Chondrocyte (in vitro differentiated cells): ENCODE data around the gene NAALADL2. TPM values are rescaled to one million over a fixed set of nuclear protein-coding genes. Genes with fewer than 3 reads are reported as not detected.

ENCODE experiments used
- DNase-seq: peaks from one replicate; pipeline ENCODE4 v3.0.0; 2021; ENCODE audit warnings: mixed read lengths, low spot score
- H3K27ac Mint-ChIP-seq: one replicate; pipeline ENCODE4 v1.8.0; 2021; ENCODE audit warnings: mild to moderate bottlenecking, moderate library complexity, mixed read lengths; ENCODE audit not compliant: unreplicated experiment
- H3K27me3 Mint-ChIP-seq: 2 replicates; pipeline ENCODE4 v1.8.0; 2021; ENCODE audit warnings: low read depth, mixed read lengths
- H3K36me3 Mint-ChIP-seq: 2 replicates; pipeline ENCODE4 v1.8.0; 2021; ENCODE audit warnings: low read depth, mixed read lengths
- H3K4me1 Mint-ChIP-seq: 2 replicates; pipeline ENCODE4 v1.8.0; 2021; ENCODE audit warnings: low read depth, mild to moderate bottlenecking, mixed read lengths
- H3K4me3 Mint-ChIP-seq: one replicate; pipeline ENCODE4 v1.8.0; 2021; ENCODE audit warnings: mild to moderate bottlenecking, moderate library complexity, mixed read lengths; ENCODE audit not compliant: unreplicated experiment
- H3K9me3 Mint-ChIP-seq: 2 replicates; pipeline ENCODE4 v1.8.0; 2021; ENCODE audit warnings: low read depth, mixed read lengths
- total RNA-seq: library from RNA; stranded (reverse); gene quantifications from 3 replicates; pipeline ENCODE4 v1.2.1, GENCODE V29; 2021
- TF ChIP-seq, protein P1 (sequence below): fragments of 200-600 bp; sonication (generic); IDR thresholded peaks from 2 replicates; pipeline ENCODE4 v1.5.0; 2021; ENCODE audit warnings: antibody characterized with exemption, mild to moderate bottlenecking, moderate library complexity

The NAALADL2 gene
- total RNA-seq, 1 donor from 2014 or later, result 8.0 TPM

- Mint-ChIP-seq H3K4me3 (no peak overlapping the region), H3K27ac (no peak overlapping the region), H3K27me3 (no peaks in the 10 kb centered on the region), H3K36me3 (no peaks in the 10 kb centered on the region), H3K4me1 (peaks cover 5% of the 10 kb centered on the region), H3K9me3 (no peaks in the 10 kb centered on the region)
- DNase-seq, result no peak
- TF ChIP-seq, protein P1, sequence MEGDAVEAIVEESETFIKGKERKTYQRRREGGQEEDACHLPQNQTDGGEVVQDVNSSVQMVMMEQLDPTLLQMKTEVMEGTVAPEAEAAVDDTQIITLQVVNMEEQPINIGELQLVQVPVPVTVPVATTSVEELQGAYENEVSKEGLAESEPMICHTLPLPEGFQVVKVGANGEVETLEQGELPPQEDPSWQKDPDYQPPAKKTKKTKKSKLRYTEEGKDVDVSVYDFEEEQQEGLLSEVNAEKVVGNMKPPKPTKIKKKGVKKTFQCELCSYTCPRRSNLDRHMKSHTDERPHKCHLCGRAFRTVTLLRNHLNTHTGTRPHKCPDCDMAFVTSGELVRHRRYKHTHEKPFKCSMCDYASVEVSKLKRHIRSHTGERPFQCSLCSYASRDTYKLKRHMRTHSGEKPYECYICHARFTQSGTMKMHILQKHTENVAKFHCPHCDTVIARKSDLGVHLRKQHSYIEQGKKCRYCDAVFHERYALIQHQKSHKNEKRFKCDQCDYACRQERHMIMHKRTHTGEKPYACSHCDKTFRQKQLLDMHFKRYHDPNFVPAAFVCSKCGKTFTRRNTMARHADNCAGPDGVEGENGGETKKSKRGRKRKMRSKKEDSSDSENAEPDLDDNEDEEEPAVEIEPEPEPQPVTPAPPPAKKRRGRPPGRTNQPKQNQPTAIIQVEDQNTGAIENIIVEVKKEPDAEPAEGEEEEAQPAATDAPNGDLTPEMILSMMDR, result no peak
Measured at GRCh38 chr3:175312791-175313190, 453.7 kb downstream of the NAALADL2 start.

GRCh38 chr3:175316799-175317198 lies 457.7 kb downstream of the NAALADL2 start:
- H3K27ac Mint-ChIP-seq, result no peak overlapping the region

GRCh38 chr3:175325440-175325839 lies 466.3 kb downstream of the NAALADL2 start:
- DNase-seq, result no peak
- TF ChIP-seq, protein P1, result no peak
- Mint-ChIP-seq H3K36me3 (no peaks in the 10 kb centered on the region), H3K4me1 (peaks cover 9% of the 10 kb centered on the region), H3K4me3 (no peak overlapping the region), H3K27ac (no peak overlapping the region), H3K27me3 (no peaks in the 10 kb centered on the region), H3K9me3 (peaks cover 4% of the 10 kb centered on the region)

More at GRCh38 chr3:175316799-175317198, 457.7 kb downstream of the NAALADL2 start:
- TF ChIP-seq, protein P1, result no peak
- no peak for DNase-seq
- H3K9me3 Mint-ChIP-seq, result no peaks in the 10 kb centered on the region
- no peaks in the 10 kb centered on the region for H3K4me1 Mint-ChIP-seq
- H3K36me3 Mint-ChIP-seq, result no peaks in the 10 kb centered on the region
- H3K27me3 Mint-ChIP-seq, result no peaks in the 10 kb centered on the region
- no peak overlapping the region for H3K4me3 Mint-ChIP-seq

DNA sequence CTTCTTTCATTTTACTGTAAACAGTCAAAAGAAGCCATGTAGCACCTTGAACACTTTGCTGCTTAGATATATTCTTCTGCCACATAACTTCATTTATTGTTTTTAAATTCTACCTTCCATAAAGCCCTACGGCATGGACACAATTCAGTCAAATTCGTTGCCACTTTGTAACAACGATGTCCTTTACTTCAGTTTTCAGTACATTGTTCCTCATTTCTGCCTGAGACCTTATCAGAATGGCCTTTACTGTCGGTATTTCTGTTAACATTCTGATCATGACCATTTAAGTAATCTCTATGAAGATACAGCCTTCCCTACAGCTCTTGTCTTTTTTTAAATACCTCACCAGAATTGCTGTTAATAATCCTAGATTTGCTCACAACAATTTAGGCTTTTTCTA lies 466.9 kb downstream of the NAALADL2 start:
- Mint-ChIP-seq H3K27me3 (no peaks in the 10 kb centered on the region), H3K27ac (no peak overlapping the region), H3K4me3 (no peak overlapping the region), H3K36me3 (no peaks in the 10 kb centered on the region), H3K9me3 (peaks cover 5% of the 10 kb centered on the region), H3K4me1 (peaks cover 9% of the 10 kb centered on the region)
- no peak for DNase-seq
- TF ChIP-seq, protein P1, result no peak

DNA sequence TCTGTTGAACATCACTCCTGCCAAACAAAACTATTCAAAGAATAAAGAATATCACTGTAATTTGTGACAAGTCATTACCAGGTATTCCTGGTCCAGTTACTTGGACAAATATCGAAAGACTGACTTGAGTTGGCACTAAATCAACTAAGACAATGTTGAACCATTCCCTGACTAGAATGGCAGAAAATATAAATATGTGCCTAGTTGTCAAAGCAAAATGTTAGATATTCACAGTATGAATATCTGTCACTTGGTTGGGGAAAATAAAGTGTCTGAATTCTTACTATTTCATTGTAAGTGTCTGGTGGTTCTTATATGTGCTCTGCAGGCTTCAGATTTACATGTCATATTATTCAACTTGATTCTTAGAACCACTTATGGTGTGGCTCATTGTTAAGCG lies 470.2 kb downstream of the NAALADL2 start:
- Mint-ChIP-seq H3K27ac (no peak overlapping the region), H3K4me3 (no peak overlapping the region), H3K36me3 (no peaks in the 10 kb centered on the region), H3K4me1 (peaks cover 9% of the 10 kb centered on the region), H3K9me3 (peaks cover 14% of the 10 kb centered on the region), H3K27me3 (no peaks in the 10 kb centered on the region)
- TF ChIP-seq, protein P1, result no peak
- no peak for DNase-seq
